Measurements from ENCODE around the gene CCDC117.
"Not testable (repeated sequence)": the region's sequence is repeated elsewhere in the genome, so short reads cannot be mapped to it uniquely, and the experiment has no call there.

The CCDC117 gene

GRCh38 chr22:28822930-28823551 is 50.5 kb downstream of the CCDC117 start:
- no peaks in the 10 kb centered on the region for H3K9me3 ChIP-seq (ENCODE audit: control insufficient read depth in 1 of 2, low read length in 2 of 2)
- H3K27me3 ChIP-seq (ENCODE audit: low read depth, low read length): no peaks in the 10 kb centered on the region
- H3K27ac ChIP-seq (ENCODE audit: low read length): peak overlapping the region; percentile 20
- H3K4me3 ChIP-seq (ENCODE audit: low read depth in 1 of 2, low read length in 2 of 2): no peak overlapping the region
- H3K4me1 ChIP-seq (ENCODE audit: control insufficient read depth in 1 of 2, insufficient read depth in 2 of 2, low read length in 2 of 2): peaks cover 4% of the 10 kb centered on the region in 2 donors
- H3K36me3 ChIP-seq (ENCODE audit: control insufficient read depth in 1 of 2, insufficient read depth in 2 of 2, low read length in 2 of 2): no peaks in the 10 kb centered on the region

- H3K4me1 ChIP-seq (ENCODE audit: control insufficient read depth in 1 of 2, insufficient read depth in 2 of 2, low read length in 2 of 2); H3K27ac ChIP-seq (ENCODE audit: low read length); H3K9me3 ChIP-seq (ENCODE audit: control insufficient read depth in 1 of 2, low read length in 2 of 2); H3K27me3 ChIP-seq (ENCODE audit: low read depth, low read length); H3K36me3 ChIP-seq (ENCODE audit: control insufficient read depth in 1 of 2, insufficient read depth in 2 of 2, low read length in 2 of 2); H3K4me3 ChIP-seq (ENCODE audit: low read depth in 1 of 2, low read length in 2 of 2): not testable (repeated sequence)
Measured at GRCh38 chr22:28824455-28824854, 52.0 kb downstream of the CCDC117 start.

- not testable (repeated sequence) for H3K4me1 ChIP-seq (ENCODE audit: control insufficient read depth in 1 of 2, insufficient read depth in 2 of 2, low read length in 2 of 2); H3K4me3 ChIP-seq (ENCODE audit: low read depth in 1 of 2, low read length in 2 of 2); H3K27me3 ChIP-seq (ENCODE audit: low read depth, low read length); H3K9me3 ChIP-seq (ENCODE audit: control insufficient read depth in 1 of 2, low read length in 2 of 2); H3K36me3 ChIP-seq (ENCODE audit: control insufficient read depth in 1 of 2, insufficient read depth in 2 of 2, low read length in 2 of 2); H3K27ac ChIP-seq (ENCODE audit: low read length)
Measured at GRCh38 chr22:28826430-28826829, 53.9 kb downstream of the CCDC117 start.

GRCh38 chr22:28826921-28827320 is 54.4 kb downstream of the CCDC117 start:
- Histone ChIP-seq H3K4me1 (ENCODE audit: control insufficient read depth in 1 of 2, insufficient read depth in 2 of 2, low read length in 2 of 2) (peaks cover 0 to 4% of the 10 kb centered on the region in 2 donors), H3K36me3 (ENCODE audit: control insufficient read depth in 1 of 2, insufficient read depth in 2 of 2, low read length in 2 of 2) (no peaks in the 10 kb centered on the region), H3K9me3 (ENCODE audit: control insufficient read depth in 1 of 2, low read length in 2 of 2) (no peaks in the 10 kb centered on the region), H3K27ac (ENCODE audit: low read length) (no peak overlapping the region), H3K27me3 (ENCODE audit: low read depth, low read length) (no peaks in the 10 kb centered on the region), H3K4me3 (ENCODE audit: low read depth in 1 of 2, low read length in 2 of 2) (no peak overlapping the region)

- Histone ChIP-seq H3K9me3 (ENCODE audit: control insufficient read depth in 1 of 2, low read length in 2 of 2) (no peaks in the 10 kb centered on the region), H3K27me3 (ENCODE audit: low read depth, low read length) (no peaks in the 10 kb centered on the region), H3K4me1 (ENCODE audit: control insufficient read depth in 1 of 2, insufficient read depth in 2 of 2, low read length in 2 of 2) (peaks cover 0 to 4% of the 10 kb centered on the region in 2 donors), H3K36me3 (ENCODE audit: control insufficient read depth in 1 of 2, insufficient read depth in 2 of 2, low read length in 2 of 2) (no peaks in the 10 kb centered on the region), H3K4me3 (ENCODE audit: low read depth in 1 of 2, low read length in 2 of 2) (peak overlapping the region in 1 of 2 donors; percentile 12), H3K27ac (ENCODE audit: low read length) (peak overlapping the region; percentile 10)
Measured at GRCh38 chr22:28829358-28830181, 57.1 kb downstream of the CCDC117 start.

GRCh38 chr22:28830441-28830840 is 57.9 kb downstream of the CCDC117 start:
- no peak overlapping the region for H3K27ac ChIP-seq (ENCODE audit: low read length)

GRCh38 chr22:28831140-28832072 is 58.9 kb downstream of the CCDC117 start:
- Histone ChIP-seq H3K9me3 (ENCODE audit: control insufficient read depth in 1 of 2, low read length in 2 of 2) (no peaks in the 10 kb centered on the region), H3K27me3 (ENCODE audit: low read depth, low read length) (no peaks in the 10 kb centered on the region), H3K27ac (ENCODE audit: low read length) (no peak overlapping the region), H3K4me3 (ENCODE audit: low read depth in 1 of 2, low read length in 2 of 2) (no peak overlapping the region), H3K4me1 (ENCODE audit: control insufficient read depth in 1 of 2, insufficient read depth in 2 of 2, low read length in 2 of 2) (peaks cover 0 to 4% of the 10 kb centered on the region in 2 donors), H3K36me3 (ENCODE audit: control insufficient read depth in 1 of 2, insufficient read depth in 2 of 2, low read length in 2 of 2) (no peaks in the 10 kb centered on the region)

More at GRCh38 chr22:28830441-28830840, 57.9 kb downstream of the CCDC117 start:
- H3K27me3 ChIP-seq (ENCODE audit: low read depth, low read length): no peaks in the 10 kb centered on the region
- no peaks in the 10 kb centered on the region for H3K36me3 ChIP-seq (ENCODE audit: control insufficient read depth in 1 of 2, insufficient read depth in 2 of 2, low read length in 2 of 2)
- peaks cover 0 to 4% of the 10 kb centered on the region in 2 donors for H3K4me1 ChIP-seq (ENCODE audit: control insufficient read depth in 1 of 2, insufficient read depth in 2 of 2, low read length in 2 of 2)
- no peaks in the 10 kb centered on the region for H3K9me3 ChIP-seq (ENCODE audit: control insufficient read depth in 1 of 2, low read length in 2 of 2)
- no peak overlapping the region for H3K4me3 ChIP-seq (ENCODE audit: low read depth in 1 of 2, low read length in 2 of 2)

GRCh38 chr22:28832731-28833130 is 60.2 kb downstream of the CCDC117 start:
- Histone ChIP-seq H3K4me3 (ENCODE audit: low read depth in 1 of 2, low read length in 2 of 2) (no peak overlapping the region), H3K27me3 (ENCODE audit: low read depth, low read length) (no peaks in the 10 kb centered on the region), H3K9me3 (ENCODE audit: control insufficient read depth in 1 of 2, low read length in 2 of 2) (no peaks in the 10 kb centered on the region), H3K4me1 (ENCODE audit: control insufficient read depth in 1 of 2, insufficient read depth in 2 of 2, low read length in 2 of 2) (peaks cover 0 to 4% of the 10 kb centered on the region in 2 donors), H3K27ac (ENCODE audit: low read length) (no peak overlapping the region), H3K36me3 (ENCODE audit: control insufficient read depth in 1 of 2, insufficient read depth in 2 of 2, low read length in 2 of 2) (no peaks in the 10 kb centered on the region)

- Histone ChIP-seq H3K4me3 (ENCODE audit: low read depth in 1 of 2, low read length in 2 of 2) (no peak overlapping the region), H3K36me3 (ENCODE audit: control insufficient read depth in 1 of 2, insufficient read depth in 2 of 2, low read length in 2 of 2) (no peaks in the 10 kb centered on the region), H3K27ac (ENCODE audit: low read length) (no peak overlapping the region), H3K27me3 (ENCODE audit: low read depth, low read length) (no peaks in the 10 kb centered on the region), H3K9me3 (ENCODE audit: control insufficient read depth in 1 of 2, low read length in 2 of 2) (no peaks in the 10 kb centered on the region), H3K4me1 (ENCODE audit: control insufficient read depth in 1 of 2, insufficient read depth in 2 of 2, low read length in 2 of 2) (peaks cover 0 to 4% of the 10 kb centered on the region in 2 donors)
Measured at GRCh38 chr22:28833276-28833923, 60.9 kb downstream of the CCDC117 start.

GRCh38 chr22:28835630-28836189 is 63.2 kb downstream of the CCDC117 start:
- Histone ChIP-seq H3K4me1 (ENCODE audit: control insufficient read depth in 1 of 2, insufficient read depth in 2 of 2, low read length in 2 of 2) (no peaks in the 10 kb centered on the region), H3K27ac (ENCODE audit: low read length) (no peak overlapping the region), H3K9me3 (ENCODE audit: control insufficient read depth in 1 of 2, low read length in 2 of 2) (no peaks in the 10 kb centered on the region), H3K4me3 (ENCODE audit: low read depth in 1 of 2, low read length in 2 of 2) (no peak overlapping the region), H3K27me3 (ENCODE audit: low read depth, low read length) (no peaks in the 10 kb centered on the region), H3K36me3 (ENCODE audit: control insufficient read depth in 1 of 2, insufficient read depth in 2 of 2, low read length in 2 of 2) (no peaks in the 10 kb centered on the region)

Data from muscle layer of duodenum (tissue), 2 donors.